ENCODE data around the gene MTCL3.

MTCL3 gene

GRCh38 chr6:127459231-127459641 lies 59.9 kb downstream of the MTCL3 start, which contains the start of gene KIAA0408:
KIAA0408 (minus strand) TSS chr6:127459389; CDS start chr6:127453981, 5,408 bp downstream.
- H4K20me1 ChIP-seq, result no peaks in the 10 kb centered on the region
- no peak for TF ChIP-seq Cebpa-rat (IDR thresholded peaks at IDR 0.05)
- no peaks in the 10 kb centered on the region for H3K4me1 ChIP-seq
- H3K36me3 ChIP-seq, result no peaks in the 10 kb centered on the region
- H3K4me2 ChIP-seq, result no peak within 1 kb of the TSS
- no peaks in the 10 kb centered on the region for H3K9me3 ChIP-seq
- no peak within 1 kb of the TSS for H3K9ac ChIP-seq
- H3K27me3 ChIP-seq, result no peaks in the 10 kb centered on the region
- no peak within 1 kb of the TSS for H3K4me3 ChIP-seq
- no peak within 1 kb of the TSS for H3K27ac ChIP-seq

DNA sequence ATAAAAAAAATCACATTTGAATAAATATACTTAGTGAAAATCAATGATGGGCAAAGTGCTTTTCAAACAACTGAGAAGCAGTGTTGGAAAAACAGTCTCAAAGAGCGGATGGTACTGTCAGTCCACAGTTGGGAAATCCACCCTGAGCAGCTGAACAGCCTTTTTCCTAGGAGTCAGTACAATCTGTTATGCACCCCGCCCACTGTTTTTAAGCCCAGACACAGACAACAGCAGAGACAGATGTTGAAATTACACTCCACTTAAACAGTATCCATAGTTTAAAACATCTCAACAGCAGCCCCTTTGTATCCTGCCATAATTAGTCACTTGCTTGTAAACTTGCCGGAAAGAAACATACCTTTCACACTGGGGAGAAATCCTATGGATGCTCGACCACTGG lies 60.3 kb downstream of the MTCL3 start:
- Histone ChIP-seq H3K4me3 (no peak overlapping the region), H3K4me2 (no peak overlapping the region), H3K36me3 (no peaks in the 10 kb centered on the region), H4K20me1 (no peaks in the 10 kb centered on the region), H3K27me3 (no peaks in the 10 kb centered on the region), H3K4me1 (no peaks in the 10 kb centered on the region), H3K27ac (no peak overlapping the region), H3K9ac (no peak overlapping the region), H3K9me3 (no peaks in the 10 kb centered on the region)
- no peak for TF ChIP-seq Cebpa-rat (IDR thresholded peaks at IDR 0.05)

- Histone ChIP-seq H3K4me2 (no peak overlapping the region), H3K9ac (no peak overlapping the region), H3K4me3 (no peak overlapping the region), H3K27ac (no peak overlapping the region), H3K9me3 (no peaks in the 10 kb centered on the region), H3K36me3 (no peaks in the 10 kb centered on the region), H3K27me3 (no peaks in the 10 kb centered on the region), H4K20me1 (no peaks in the 10 kb centered on the region), H3K4me1 (no peaks in the 10 kb centered on the region)
- TF ChIP-seq Cebpa-rat (IDR thresholded peaks at IDR 0.05), result no peak
These were observed 60.9 kb downstream of the MTCL3 start for GRCh38 chr6:127458222-127458621.

DNA sequence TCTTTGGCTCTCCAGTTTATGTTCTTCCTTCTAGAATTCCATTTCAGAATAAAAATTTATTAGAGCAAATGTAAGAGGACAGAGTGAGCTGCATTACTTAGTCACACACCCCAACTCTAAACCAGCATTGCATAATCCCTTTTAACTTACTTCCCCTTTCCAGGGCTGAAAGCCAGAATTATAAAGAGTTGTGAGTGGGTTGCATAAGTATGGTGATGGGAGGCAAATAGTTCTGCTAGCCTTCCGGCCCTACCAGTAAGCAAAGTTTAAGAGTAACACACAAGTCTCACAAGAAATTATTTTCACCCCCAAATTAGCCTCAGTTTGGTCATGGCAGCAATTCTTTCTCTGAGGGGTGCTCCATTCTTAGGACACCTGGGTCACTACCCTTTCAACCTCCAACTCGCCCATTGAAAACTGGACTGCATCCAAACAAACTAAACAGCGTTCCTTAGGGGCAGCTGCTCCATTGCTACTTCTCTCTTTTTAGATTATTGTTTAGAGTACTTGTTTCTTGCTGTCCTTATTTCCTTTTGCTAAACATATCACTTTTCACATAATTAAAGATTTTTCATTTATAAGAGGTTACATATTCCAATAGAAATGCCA lies 61.6 kb downstream of the MTCL3 start:
- Histone ChIP-seq H3K9ac (no peak overlapping the region), H3K27ac (no peak overlapping the region), H3K4me1 (no peaks in the 10 kb centered on the region), H4K20me1 (no peaks in the 10 kb centered on the region), H3K4me2 (no peak overlapping the region), H3K4me3 (no peak overlapping the region), H3K9me3 (no peaks in the 10 kb centered on the region), H3K36me3 (no peaks in the 10 kb centered on the region), H3K27me3 (no peaks in the 10 kb centered on the region)
- no peak for TF ChIP-seq Cebpa-rat (IDR thresholded peaks at IDR 0.05)

GRCh38 chr6:127456465-127456864 lies 62.7 kb downstream of the MTCL3 start:
- H3K9me3 ChIP-seq, result no peaks in the 10 kb centered on the region
- no peak overlapping the region for H3K4me3 ChIP-seq
- no peak overlapping the region for H3K27ac ChIP-seq
- no peaks in the 10 kb centered on the region for H3K36me3 ChIP-seq
- H3K4me2 ChIP-seq, result no peak overlapping the region
- no peaks in the 10 kb centered on the region for H3K4me1 ChIP-seq
- H3K27me3 ChIP-seq, result no peaks in the 10 kb centered on the region
- TF ChIP-seq Cebpa-rat (IDR thresholded peaks at IDR 0.05), result no peak
- H4K20me1 ChIP-seq, result no peaks in the 10 kb centered on the region
- no peak overlapping the region for H3K9ac ChIP-seq

DNA sequence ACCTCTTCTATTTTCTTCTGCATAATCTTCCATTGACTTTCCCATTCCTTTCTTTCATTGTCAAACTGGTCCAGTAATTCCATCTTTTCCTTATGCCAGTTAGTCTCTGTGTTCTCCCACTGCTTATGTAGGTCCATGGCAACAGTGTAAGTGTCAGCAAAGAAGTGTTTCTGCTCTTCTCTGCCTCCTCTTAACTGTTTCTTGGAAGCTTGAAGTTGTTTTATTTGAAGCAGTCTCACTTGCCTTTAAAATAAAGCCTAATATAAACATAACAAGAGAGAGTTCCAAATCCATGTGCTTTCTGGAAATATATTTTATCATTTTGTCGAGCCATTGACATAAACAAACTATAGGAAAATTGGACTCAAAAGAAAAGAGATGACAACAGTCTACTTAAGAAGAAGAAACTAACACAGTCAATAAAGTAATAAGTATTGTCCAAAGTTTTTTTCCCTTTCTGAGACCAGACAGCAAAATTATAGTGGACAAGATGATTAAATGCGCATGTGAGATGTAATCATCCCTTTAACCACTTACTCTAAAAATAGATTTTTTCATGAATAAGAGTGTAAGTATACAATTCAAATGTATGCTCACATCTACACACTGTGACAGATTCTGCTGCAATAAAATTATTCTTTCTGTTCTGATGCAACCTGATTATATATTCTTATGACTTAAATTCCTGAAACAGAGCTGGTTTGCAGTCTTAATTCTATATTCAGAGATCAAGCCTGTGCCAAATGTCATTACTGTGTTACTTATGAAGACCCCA lies 65.1 kb downstream of the MTCL3 start:
- no peak for TF ChIP-seq Cebpa-rat (IDR thresholded peaks at IDR 0.05)
- Histone ChIP-seq H3K36me3 (no peaks in the 10 kb centered on the region), H3K4me1 (no peaks in the 10 kb centered on the region), H3K27me3 (no peaks in the 10 kb centered on the region), H4K20me1 (no peaks in the 10 kb centered on the region), H3K9ac (no peak overlapping the region), H3K27ac (no peak overlapping the region), H3K4me3 (no peak overlapping the region), H3K4me2 (no peak overlapping the region), H3K9me3 (no peaks in the 10 kb centered on the region)

- H3K36me3 ChIP-seq, result no peaks in the 10 kb centered on the region
- no peak overlapping the region for H3K27ac ChIP-seq
- H3K4me3 ChIP-seq, result no peak overlapping the region
- no peak overlapping the region for H3K4me2 ChIP-seq
- H3K9me3 ChIP-seq, result no peaks in the 10 kb centered on the region
- no peak for TF ChIP-seq Cebpa-rat (IDR thresholded peaks at IDR 0.05)
- no peaks in the 10 kb centered on the region for H3K27me3 ChIP-seq
- no peaks in the 10 kb centered on the region for H4K20me1 ChIP-seq
- no peak overlapping the region for H3K9ac ChIP-seq
- H3K4me1 ChIP-seq, result no peaks in the 10 kb centered on the region
These were observed 66.3 kb downstream of the MTCL3 start for GRCh38 chr6:127452803-127453202.

DNA sequence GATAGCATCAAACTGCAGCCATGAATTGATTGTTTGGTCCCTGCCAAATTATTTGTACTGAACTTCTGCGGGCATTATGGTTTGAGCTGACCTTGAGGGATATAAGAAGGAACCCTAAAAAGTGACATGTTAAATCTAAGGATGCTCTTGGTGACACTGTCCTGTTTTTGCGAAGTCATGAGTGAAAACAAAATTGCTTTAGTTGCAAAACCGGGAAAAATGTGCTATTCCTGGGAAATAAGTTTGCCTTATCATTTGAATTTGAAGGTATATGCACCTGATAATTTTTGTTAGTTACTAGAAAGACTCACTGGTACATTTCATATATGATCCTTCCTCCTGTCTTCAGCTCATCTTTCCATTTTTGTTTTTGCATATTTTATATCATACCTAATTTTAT lies 67.7 kb downstream of the MTCL3 start:
- no peak for TF ChIP-seq Cebpa-rat (IDR thresholded peaks at IDR 0.05)
- no peak overlapping the region for H3K27ac ChIP-seq
- no peak overlapping the region for H3K4me2 ChIP-seq
- no peaks in the 10 kb centered on the region for H3K9me3 ChIP-seq
- H3K9ac ChIP-seq, result no peak overlapping the region
- H3K36me3 ChIP-seq, result no peaks in the 10 kb centered on the region
- H3K27me3 ChIP-seq, result no peaks in the 10 kb centered on the region
- no peaks in the 10 kb centered on the region for H4K20me1 ChIP-seq
- no peak overlapping the region for H3K4me3 ChIP-seq
- no peaks in the 10 kb centered on the region for H3K4me1 ChIP-seq

DNA sequence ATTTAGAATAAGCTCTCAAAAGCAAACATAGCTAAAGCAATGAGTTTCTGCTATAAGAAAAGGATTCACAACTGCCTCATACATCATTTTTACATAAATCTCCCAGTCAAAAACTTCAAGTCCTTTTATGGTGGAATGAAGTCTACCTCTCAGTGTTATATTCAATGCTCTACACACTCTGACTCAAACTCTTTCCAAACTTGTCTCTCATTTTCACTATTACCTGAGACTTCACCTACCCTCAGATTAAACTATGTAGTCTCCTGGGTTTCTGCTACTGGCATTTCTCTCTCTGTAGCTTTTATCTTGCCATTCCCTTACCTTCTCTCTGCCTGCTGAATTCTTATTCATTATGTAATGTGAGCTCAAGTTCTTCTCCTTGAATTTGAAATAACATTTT lies 71.4 kb downstream of the MTCL3 start:
- no peak for TF ChIP-seq Cebpa-rat (IDR thresholded peaks at IDR 0.05)

DNA sequence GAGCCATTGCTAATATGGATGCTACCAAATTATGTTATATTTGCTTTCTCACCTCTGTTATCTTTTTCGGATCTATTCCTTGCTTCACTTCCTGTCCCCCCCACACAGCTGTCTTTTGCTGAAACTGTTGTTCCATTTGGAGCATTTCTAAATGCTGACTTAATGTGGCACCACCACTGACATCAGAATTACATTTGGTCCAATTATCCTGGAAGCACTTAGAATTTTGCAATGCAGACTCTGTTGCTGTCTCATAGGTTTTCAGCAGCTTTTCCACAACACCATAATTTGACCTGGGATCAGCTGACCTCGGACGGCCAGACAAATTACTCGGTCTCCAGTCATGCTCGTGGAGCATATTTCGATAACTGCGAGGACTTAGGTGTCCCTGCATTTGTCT lies 72.8 kb downstream of the MTCL3 start:
- H3K4me3 ChIP-seq, result no peak overlapping the region
- H3K27ac ChIP-seq, result no peak overlapping the region
- no peaks in the 10 kb centered on the region for H3K27me3 ChIP-seq
- no peak for TF ChIP-seq Cebpa-rat (IDR thresholded peaks at IDR 0.05)
- no peaks in the 10 kb centered on the region for H3K4me1 ChIP-seq
- no peaks in the 10 kb centered on the region for H3K9me3 ChIP-seq
- no peaks in the 10 kb centered on the region for H3K36me3 ChIP-seq
- H3K9ac ChIP-seq, result no peak overlapping the region
- H4K20me1 ChIP-seq, result no peaks in the 10 kb centered on the region
- H3K4me2 ChIP-seq, result no peak overlapping the region

More for the DNA sequence above, 71.4 kb downstream of the MTCL3 start:
- Histone ChIP-seq H3K27ac (no peak overlapping the region), H3K4me3 (no peak overlapping the region), H3K36me3 (no peaks in the 10 kb centered on the region), H3K4me2 (no peak overlapping the region), H3K9ac (no peak overlapping the region), H3K27me3 (no peaks in the 10 kb centered on the region), H3K4me1 (no peaks in the 10 kb centered on the region), H4K20me1 (no peaks in the 10 kb centered on the region), H3K9me3 (no peaks in the 10 kb centered on the region)

All from BLaER1 (cell line).